Activated T-cell treated with anti-CD3 and anti-CD28 coated beads, Interleukin-2, amount 50 U/mL, for 1 hour (primary cell): Measurements from ENCODE around the gene MVB12B.
A peak's percentile ranks its signal among the peaks of the same experiment; 100 is the strongest.
"Not testable (repeated sequence)": the region's sequence is repeated elsewhere in the genome, so short reads cannot be mapped to it uniquely, and the experiment has no call there.

ENCODE experiments used
- DNase-seq: peaks from one replicate; pipeline ENCODE4 v3.0.0-alpha.2; 2020

The MVB12B gene, protein sequence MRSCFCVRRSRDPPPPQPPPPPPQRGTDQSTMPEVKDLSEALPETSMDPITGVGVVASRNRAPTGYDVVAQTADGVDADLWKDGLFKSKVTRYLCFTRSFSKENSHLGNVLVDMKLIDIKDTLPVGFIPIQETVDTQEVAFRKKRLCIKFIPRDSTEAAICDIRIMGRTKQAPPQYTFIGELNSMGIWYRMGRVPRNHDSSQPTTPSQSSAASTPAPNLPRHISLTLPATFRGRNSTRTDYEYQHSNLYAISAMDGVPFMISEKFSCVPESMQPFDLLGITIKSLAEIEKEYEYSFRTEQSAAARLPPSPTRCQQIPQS

DNA sequence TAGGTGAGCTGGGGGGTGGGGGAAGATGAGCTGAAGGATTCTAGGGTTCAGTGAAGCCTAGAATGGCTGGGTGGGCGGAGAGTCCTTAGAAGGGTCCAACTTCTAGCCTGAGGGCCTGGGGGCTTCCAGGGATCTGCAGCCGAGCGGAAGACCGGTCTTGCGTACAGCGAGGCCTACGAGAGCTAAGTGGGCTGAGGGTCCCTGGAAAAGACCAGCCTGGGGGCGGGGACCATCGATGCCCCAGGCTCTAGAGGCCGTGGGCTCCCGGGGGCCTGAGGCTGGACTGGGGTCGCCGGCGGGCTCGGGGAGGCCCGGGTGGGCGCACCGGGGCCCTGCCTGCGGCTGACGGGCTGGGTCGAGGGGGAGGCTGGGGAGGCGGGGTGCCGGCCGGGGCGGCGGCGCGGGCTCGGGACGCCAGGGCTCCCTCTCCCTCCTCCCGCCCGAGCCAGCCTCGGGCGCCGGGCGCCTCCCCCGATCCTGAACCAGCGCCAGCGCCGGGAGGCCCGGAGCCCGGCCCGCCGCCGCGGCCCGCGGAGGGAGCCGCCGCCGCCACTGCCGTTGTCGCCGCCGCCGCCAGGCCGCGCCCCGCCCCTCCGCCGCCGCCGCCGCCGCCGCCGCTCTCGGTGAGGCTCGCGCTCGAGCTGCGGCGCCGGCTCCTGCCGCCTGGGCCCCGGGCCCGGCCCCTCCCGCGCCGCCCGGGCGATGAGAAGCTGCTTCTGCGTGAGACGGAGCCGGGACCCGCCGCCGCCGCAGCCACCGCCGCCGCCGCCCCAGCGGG lies at the start of gene MVB12B:
Gene MVB12B, plus strand, starts transcription at position 602 of the 778 bp plus-strand sequence. Its CDS starts 101 bp downstream, at position 703.
- peak; percentile 69 for DNase-seq

DNA sequence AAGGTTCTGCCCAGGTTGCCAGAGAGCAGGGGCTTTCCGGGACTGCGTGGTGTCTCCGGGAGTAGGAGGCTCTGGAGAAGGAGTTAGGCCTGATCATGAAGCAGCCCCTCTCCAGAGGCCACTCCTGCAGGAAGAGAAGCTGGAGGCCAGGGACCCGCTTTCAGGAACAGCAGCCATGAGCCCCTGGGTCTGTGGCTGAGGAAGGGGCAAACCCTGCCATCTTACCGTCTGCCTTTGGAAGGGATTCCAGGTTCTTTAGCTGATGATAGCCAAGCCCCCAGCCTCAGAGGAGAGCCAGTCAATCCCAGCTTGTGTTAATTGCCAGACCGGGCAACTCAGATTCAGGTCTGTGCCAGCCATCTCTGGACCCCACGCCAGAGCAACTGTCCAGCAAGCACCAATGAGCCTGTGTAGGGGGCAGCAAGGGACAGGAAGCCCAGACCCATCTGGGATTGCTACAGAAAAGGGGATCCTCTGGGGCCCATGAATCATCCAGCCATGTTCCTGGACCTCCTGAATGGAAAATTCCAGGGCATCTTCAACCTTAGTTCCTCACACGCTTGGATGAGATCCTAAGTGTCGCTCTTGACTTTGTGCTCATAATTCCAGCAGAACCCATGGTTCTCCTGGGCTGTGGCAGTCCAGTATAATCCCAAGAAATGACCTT lies 42.7 kb upstream of the MVB12B start:
- DNase-seq, result no peak

DNA sequence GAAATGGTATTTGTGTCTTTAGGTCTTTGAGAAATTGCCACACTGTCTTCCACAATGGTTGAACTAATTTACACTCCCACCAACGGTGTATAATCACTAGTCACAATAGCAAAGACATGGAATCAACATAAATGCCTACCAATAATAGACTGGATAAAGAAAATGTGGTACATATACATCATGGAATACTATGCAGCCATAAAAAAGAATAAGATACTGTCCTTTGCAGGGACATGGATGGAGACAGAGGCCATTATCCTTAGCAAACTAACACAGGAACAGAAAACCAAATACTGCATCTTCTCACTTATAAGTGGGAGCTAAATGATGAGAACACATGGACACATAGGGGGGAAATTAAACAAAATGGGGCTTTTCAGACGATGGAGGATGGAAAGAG lies 41.0 kb upstream of the MVB12B start:
- not testable (repeated sequence) for DNase-seq

DNA sequence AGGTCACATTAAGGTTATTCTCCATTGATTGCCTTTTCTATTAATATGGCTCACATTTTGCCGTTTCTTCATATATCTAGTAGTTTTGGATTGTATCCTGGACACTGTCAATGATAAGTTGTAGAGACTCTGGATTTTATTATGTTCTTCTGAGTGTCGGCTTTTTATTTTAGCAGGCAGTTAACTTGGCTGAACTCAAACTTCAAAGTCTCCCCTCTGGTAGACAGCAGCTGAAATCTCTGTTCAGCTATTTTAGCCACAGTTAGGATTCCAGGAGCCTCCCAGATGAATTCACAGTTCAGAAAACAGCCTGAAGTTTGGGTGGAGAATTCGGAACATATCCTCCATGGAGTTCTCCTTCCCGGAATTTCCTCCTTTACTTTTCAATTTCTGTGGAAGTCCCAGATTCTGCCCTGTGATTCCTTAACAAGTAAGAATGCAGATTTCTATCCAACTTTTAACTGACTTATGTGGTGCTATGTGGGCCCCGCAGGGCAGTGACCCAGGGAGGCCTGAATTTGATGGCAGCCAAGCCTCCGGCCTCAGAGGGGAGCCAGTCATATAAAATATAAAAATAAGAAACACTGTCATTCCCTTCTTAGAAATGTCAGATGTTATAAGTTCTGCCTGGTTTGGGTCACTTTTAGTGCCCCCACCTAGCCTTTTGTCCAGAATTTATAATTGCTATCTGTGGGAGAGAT lies 39.3 kb upstream of the MVB12B start:
- DNase-seq, result no peak

DNA sequence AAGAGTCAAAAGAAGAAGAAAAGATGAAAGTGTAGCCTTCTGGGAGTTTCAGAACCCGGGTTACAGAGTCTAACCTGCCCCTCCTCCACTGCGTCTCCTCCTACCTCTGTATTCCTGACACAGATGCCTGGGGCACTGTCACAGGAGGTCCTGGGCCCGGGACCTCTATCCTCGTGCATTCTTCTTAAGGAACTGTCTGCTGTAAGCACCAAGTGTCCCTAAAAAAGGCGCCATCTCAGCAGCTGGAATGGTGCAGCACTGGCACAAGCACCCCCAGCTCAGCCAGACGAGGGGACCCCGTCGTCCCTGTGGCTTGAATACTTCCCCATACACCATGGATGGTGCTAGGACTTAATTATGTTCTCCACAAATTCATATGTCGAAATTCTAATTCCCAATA lies 35.8 kb upstream of the MVB12B start:
- DNase-seq, result no peak

DNA sequence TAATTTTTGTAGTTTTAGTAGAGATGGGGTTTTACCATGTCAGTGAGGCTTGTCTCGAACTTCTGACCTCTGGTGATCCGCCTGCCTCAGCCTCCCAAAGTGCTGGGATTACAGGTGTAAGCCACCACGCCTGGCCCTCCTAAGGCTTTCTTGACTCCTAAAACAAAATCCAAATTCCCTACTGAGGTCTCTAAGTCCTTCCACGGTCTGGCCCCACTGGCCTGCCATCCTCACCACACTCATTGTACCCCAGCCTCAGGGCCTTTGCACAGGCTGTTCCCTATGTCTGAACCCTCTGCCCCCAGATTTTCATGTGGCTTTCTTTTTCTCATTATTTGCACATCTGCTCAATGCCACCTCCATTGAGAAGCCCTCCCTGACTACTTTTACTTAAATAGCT lies 34.7 kb upstream of the MVB12B start:
- no peak for DNase-seq

DNA sequence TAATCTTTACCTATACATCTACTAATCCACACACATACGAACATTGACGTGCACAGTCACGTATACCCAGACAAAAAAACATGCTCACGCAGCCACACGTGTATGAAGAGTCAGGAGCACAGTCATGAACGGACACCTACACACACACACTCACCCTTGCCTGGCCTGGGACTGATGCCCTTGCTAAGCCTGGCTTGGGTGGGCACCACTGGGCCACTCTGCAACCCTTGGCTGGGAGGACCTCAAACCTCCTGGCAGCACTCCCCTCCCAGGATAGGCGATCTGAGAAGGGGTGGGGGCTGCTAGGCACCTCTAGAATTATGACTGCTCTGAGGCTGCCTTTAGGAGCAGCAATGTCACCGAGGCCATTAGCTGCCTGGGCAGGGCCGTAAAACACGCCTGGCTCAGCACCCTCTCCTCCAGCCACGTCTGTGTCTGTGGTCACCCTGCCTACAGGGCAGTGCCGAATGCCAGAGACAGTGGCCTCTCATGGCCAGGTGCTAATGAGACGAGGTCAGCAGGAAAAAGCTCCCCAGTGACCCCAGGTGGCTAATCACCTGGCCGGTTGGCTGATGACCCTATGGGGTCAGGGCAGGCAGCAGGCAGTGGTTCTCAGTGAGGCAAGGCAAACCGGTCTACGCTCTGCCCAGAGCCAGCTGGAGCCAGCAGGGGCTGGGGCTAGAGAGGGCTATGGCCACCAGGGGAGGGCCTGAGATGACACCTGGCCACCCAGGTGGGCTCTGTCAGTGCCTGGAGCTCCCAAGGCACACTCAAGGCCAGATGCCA lies 33.7 kb upstream of the MVB12B start:
- no peak for DNase-seq

DNA sequence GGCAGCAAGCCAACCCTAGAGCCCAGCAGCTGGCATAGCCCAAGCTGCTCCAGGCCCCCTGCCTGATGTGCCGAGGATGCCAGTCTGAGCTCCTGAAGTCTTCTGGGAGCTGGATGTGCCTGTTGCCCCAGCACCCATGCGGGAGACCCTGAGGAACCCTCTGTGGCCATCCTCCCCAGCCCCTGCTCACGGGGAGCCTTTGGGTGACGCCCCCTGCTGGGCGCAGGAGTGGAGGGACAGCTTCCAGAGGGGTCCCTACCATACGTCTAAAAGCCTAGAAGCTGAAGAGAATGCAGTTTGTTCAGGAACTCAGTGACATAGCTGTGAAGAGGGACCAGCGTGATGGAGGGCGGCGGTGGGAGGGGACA lies 33.1 kb upstream of the MVB12B start:
- DNase-seq, result no peak

DNA sequence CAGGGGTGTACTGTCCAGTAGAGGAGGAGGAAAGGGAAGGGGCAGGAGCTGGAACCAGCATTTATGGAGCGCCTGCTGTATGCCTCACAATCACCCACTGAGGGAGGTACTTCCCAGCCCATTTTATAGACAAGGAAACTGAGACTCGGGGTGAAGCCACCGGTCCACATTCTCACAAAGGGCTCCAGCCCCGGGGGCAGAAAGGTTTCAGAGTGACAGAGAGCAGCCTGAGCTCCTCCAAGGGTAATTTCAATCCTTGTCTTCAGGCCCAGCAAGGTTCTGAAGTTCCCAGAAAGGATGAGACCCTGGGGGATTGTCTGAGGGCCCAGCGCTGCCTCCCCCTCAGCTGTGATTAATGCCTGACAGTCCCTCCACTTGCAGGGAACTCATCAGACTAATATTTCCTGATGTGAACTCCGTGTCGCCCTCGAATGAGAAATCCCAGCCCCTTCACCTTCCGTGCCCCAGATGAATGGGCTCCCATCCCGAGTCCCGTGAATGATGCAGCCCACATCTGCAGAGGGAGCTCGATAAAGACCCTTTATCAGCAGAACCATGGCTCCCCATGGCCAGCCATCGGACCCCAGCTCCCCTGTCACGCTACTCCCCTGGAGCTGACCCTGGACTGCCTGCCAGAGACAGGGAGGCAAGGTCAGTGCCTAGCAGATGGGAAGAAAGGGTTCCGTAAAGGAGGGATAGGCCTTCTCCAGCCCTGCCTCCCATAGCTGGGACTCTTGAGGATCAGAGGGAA lies 32.1 kb upstream of the MVB12B start:
- DNase-seq, result no peak

DNA sequence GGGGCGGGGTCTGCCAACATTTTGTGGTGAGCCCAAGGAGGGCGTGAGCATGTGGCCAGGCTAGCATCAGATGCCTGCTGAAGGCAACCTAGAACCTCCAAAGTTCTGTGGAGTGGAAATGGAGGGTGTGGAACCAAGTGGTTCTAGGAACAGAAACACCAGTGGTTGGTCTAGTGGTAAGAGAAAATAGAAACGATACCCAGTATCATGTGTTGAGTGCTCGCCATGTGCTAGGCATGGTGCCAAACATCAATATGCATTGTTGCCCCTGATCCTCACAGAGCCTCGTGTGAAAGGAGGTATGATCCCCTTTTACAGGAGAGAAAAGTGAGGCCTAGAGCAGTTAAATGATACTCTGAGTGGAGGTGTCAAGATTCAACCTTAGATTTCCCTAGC lies 31.5 kb upstream of the MVB12B start:
- DNase-seq, result no peak

DNA sequence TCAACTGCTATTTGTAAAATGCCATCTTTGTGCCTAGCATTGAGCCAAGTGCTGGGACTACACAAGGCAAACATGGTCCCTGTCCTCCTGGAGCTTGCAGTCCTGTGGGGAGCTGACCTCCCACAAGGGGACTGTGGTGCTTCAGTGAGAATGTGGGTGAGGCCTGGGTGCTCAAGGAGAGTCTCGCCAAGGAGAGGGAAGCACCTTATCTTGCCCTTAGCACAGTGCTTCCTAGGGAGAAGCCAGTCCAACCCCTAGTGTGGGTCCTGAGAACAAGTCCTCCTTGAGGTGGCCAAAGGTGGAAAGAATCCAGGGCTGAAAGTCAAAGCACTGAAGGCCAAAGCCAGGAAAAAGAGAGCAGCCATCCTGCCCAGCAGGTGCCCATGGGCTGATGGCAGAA lies 31.1 kb upstream of the MVB12B start:
- no peak for DNase-seq

DNA sequence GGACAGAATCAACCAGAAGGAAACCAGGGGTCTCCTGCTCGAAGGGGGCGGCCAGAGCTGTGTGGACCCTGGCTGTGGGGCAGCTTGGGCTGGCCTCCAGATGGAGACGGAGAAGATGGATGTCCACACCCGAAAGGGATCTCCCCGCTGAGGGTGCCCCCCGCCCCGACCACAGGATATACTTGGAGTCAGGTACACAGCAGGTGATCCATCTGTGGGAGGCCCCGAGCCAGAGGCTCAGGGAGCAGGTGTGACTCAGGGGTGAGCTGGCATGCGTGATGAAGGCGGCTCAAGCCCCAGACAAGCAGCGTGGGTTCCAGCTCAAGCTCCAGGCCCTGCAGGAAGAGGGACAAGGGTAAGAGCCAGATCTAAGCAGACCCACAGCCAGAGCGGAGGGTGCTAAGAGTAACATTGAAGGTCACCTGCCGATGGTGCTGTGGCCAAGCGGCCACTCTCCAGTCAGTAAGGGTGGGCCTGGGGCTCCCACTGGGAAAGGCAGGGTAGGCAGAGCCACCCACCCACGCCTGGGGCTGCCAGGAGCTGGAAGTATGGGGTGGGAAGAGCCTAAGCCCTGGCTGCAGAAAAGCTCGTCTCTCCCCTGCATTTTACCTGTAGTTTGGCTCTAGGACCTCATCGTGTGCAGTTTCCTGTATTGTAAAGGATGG lies 30.6 kb upstream of the MVB12B start:
- DNase-seq, result no peak

DNA sequence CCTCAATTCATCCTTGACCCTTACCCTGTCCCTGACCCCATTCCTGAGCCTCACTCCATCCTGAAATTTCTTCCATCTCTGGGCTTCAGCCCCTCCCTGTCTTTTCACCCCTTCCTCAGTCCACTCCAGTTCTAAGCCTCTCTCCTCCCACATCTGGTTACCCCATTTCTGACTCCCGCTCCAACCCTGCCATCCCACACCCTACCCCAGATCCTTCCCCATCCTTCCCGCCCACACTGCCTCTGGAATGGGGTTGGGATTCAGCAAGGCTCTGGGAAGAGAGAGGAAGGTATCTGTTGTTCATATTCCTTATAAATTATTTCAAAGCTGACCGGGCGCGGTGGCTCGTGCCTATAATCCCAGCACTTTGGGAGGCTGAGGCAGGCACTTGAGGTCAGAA lies 29.9 kb upstream of the MVB12B start:
- no peak for DNase-seq

DNA sequence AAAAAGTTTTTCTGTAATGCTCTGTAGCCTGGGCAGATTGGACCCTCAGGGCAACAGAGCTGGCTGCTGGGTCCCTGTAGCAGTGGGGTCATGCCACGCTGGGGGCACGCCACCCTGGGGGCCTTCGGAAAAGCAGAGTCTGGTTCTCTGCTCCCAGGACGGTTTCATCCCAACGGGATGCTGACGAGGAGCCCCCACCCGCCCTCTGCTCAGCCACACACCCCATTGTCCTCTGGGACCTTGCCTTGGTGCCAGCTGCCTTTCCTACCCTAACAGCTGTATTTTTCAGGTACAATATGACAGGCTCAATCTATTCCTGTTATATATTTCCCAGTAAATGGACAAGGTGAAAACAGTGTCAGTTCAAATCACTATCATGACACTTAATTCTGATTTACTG lies 29.0 kb upstream of the MVB12B start:
- no peak for DNase-seq

DNA sequence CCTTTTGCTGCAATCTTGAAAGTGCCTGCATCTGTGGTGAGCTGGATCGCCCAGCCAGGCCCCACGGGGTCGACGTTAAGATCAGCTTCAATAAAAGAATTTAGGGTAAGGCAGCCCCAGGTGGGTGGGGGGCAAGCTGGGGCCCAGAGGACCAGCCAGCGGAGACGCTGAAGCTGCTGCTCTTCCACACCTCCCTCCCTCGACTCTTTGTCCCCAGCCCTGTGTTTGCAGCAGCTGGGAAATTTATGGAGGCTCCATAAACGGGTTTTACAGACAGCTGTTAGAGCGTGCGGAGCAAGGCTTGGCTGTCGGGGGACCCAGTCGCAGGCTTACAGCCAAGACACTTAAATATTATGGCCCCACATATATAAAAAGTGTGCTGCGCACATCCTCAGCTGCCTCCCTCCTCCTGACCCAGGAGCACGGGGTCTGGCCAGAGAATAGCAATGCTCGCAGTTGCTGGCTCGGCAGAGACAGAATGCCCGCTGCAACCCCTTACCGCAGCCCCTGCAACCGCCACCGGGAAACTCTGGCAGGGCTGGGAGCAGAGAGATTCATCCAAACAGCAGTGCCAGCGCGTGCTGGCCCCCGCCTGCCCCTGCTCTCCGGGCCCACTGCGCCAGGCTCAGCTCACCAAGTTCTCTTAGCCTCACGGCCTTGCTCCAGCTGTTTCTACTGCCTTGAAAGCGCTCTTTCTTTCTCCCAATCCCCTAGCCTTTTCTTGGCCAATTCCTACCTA lies 28.4 kb upstream of the MVB12B start:
- DNase-seq, result no peak

DNA sequence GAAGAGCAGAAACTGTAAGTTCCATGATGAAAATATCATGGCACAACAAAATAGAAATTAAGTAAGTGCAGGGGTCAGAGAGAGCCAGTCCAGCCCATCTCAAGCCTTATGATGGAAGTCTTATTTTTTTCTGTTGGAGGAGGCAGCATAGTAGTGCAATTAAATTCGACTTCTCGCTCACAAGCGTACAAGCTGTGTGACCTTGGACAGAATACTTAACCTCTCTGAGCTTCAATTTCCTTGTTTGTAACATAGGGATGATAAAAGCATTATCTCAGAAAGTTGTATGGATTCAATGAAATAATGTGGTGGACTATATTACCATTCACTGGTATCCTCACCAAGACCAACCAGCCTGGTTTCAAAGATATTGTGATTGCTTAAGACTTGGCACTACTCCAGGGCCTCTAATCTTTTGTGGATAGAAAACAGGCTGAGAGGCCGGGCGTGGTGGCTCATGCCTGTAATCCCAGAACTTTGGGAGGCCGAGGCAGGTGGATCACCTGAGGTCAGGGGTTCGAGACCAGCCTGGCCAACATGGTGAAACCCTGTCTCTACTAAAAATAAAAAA lies 26.8 kb upstream of the MVB12B start:
- no peak for DNase-seq

DNA sequence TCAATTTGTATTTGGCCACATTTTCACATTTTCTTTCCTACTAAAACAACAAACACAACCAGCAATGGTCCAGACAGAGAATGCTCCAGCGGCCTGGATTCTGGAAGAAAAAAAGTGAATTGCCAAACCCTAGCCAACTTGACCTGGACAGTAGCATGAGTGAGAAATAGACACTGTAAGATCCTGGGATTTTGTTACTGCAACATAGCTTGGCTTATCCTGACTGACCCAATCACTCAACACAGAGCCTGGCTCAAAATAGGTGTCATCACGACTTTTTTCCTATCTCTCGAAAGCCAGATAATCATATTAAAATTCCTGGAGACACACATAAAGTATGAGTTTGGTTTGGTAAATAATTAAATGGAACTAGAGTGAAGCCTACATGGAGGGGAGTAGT lies 25.4 kb upstream of the MVB12B start:
- DNase-seq, result no peak

DNA sequence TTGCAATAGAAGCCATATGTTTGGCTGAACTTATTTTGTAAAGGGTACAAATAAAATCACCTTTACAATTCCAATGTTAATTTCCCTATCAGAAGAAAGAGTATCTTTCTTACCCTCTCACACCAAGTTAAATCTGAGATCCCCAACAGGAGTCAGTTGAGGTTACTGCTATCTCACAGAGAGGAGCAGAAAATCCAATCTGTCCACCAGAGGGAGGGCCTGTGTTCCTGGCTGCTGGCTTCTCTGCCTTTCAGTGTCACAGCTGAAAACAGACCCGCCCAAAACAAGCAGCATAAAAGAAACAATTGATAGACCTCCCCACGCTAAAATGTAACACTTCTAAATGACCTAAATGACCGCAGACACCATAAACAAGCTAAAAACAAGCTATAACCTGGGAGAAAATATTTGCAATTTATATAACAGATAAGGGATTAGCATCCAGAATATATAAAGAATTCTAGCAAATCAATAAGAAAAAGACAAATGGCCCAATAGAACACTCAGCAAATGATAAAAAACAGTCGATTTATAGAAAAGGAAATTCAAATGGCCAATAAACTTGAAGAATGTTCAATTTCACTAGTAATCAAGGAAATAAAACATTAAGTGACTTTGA lies 24.5 kb upstream of the MVB12B start:
- peak; percentile 40 for DNase-seq

DNA sequence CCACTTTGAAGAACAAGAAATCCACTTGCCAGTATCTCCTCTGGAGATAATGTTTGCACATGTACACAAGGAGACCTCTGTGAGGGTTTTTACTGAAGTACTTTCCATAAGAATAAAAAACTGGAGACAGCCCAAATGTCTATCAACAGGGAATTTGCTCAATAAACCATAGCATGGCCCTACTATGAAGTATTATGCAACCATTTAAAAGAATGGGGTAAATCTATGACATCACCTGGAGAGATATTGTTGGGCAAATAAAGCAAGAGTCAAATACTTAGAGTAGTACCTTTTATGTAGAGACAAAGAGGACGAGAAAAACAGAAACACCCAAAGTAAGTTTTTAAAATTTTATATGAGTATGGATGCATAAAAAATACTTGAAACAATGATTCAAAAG lies 23.9 kb upstream of the MVB12B start:
- no peak for DNase-seq

DNA sequence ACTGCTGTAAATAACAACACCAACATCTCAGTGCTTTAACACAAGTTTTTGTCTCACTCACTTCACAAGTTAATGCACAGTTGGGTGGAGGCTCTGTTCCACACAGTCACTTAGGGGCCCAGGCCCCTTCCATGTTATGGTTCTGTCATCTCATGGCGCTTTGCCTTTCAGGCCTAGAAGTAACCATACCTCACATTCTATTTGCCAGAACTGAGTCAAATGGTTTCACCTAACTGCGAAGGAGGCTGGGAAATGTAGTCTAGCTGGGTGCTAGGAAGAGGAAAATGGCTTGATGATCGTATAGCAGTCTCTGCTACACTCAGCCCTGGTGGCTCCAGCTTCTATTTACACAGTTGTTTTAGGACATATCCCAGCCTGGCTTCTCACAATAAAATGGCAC lies 23.1 kb upstream of the MVB12B start:
- DNase-seq, result no peak
